Endodermal cell (in vitro differentiated cells): ENCODE results near the gene KLRF1. TPM values are rescaled to one million over a fixed set of nuclear protein-coding genes. Genes with fewer than 3 reads are reported as not detected.
A peak's percentile ranks its signal among the peaks of the same experiment; 100 is the strongest.

Experiments used
- DNase-seq: peaks from one replicate; pipeline ENCODE4 v3.0.0-alpha.2; 2017
- H3K27ac ChIP-seq: 2 replicates; pipeline ENCODE4 v1.5.1; 2013; ENCODE audit warnings: mild to moderate bottlenecking, low read depth, low read length, moderate library complexity
- H3K27me3 ChIP-seq: 2 replicates; pipeline ENCODE4 v1.6.1; 2013; ENCODE audit warnings: mild to moderate bottlenecking, low read length, moderate library complexity; ENCODE audit not compliant: insufficient read depth, control insufficient read depth, poor library complexity, severe bottlenecking
- H3K36me3 ChIP-seq: 2 replicates; pipeline ENCODE4 v1.7.0; 2013; ENCODE audit warnings: mild to moderate bottlenecking, low read length, moderate library complexity; ENCODE audit not compliant: control insufficient read depth, insufficient read depth
- H3K4me1 ChIP-seq: one replicate; pipeline ENCODE4 v1.7.0; 2013; ENCODE audit warnings: low read length; ENCODE audit not compliant: control insufficient read depth, insufficient read depth
- H3K4me3 ChIP-seq: 2 replicates; pipeline ENCODE4 v1.5.1; 2013; ENCODE audit warnings: mild to moderate bottlenecking, low read length, moderate library complexity
- H3K9ac ChIP-seq: 2 replicates; pipeline ENCODE4 v1.6.1; 2013; ENCODE audit warnings: mild to moderate bottlenecking, low read length, moderate library complexity; ENCODE audit not compliant: poor library complexity, severe bottlenecking; ENCODE audit errors: extremely low read depth
- H3K9me3 ChIP-seq: 2 replicates; pipeline ENCODE4 v1.6.1; 2013; ENCODE audit warnings: mild to moderate bottlenecking, low read length, moderate library complexity; ENCODE audit not compliant: control insufficient read depth
- H3K27ac Mint-ChIP-seq: 2 replicates; pipeline ENCODE4 v1.8.0; 2020; ENCODE audit warnings: mixed read lengths
- H3K27me3 Mint-ChIP-seq: 2 replicates; pipeline ENCODE4 v1.8.0; 2021; ENCODE audit warnings: mild to moderate bottlenecking, mixed read lengths; ENCODE audit not compliant: insufficient read depth
- H3K36me3 Mint-ChIP-seq: 2 replicates; pipeline ENCODE4 v1.8.0; 2020; ENCODE audit warnings: low read depth, mixed read lengths
- H3K4me1 Mint-ChIP-seq: 2 replicates; pipeline ENCODE4 v1.8.0; 2020; ENCODE audit warnings: mixed read lengths
- H3K4me3 Mint-ChIP-seq: 2 replicates; pipeline ENCODE4 v1.8.0; 2020; ENCODE audit warnings: mild to moderate bottlenecking, moderate library complexity, mixed read lengths
- H3K9me3 Mint-ChIP-seq: 2 replicates; pipeline ENCODE4 v1.8.0; 2020; ENCODE audit warnings: mild to moderate bottlenecking, mixed read lengths
- WGBS, 2 experiments: methylation state at CpG; one replicate each; pipeline versions ENCODE4 v1.1.5 to v1.1.7; 2013; ENCODE audit warnings: missing lambda C conversion rate in 2 of 2, mixed read lengths in 1 of 2; ENCODE audit not compliant: insufficient coverage in 1 of 2, insufficient read length in 1 of 2; 5-methylcytosine and 5-hydroxymethylcytosine counted together
- total RNA-seq, 2 donors: library from RNA; stranded (reverse); fragmentation: NEBNext Ultra II Directional in 1 of 2; extraction: Animal tissue kit (Norgen Biotek cat#: 25700) in 1 of 2; gene quantifications; 2 replicates in 1 of 2; 3 replicates in 1 of 2; pipeline ENCODE4 v1.2.1, GENCODE V29; 2021
- TF ChIP-seq, protein P1 (sequence below): fragments of 200-600 bp; sonication (generic); conservative IDR thresholded peaks from 2 replicates; pipeline ENCODE4 v1.5.0; 2021; ENCODE audit warnings: antibody characterized with exemption, mild to moderate bottlenecking

Gene KLRF1
- total RNA-seq, 2 donors from 2014 or later, result not detected

DNA sequence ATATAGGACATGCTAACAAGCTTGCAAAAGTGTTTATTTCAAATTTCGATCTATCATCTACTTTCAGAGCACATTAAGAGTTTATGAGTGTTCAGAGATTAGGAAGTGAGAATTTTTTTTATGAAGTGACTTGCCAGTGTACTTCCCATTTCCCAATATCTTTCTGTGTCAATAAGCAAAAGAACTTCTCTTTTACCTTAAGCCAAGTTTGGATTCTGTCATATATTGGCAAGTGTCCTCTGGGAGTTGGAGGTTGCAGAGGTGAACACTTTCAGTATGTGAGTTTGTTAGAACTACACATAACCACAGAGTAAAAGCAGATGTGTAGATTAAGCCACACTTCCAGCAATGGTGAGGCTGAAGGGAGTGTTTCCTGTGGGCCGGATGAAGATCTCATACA is 16.6 kb upstream of the KLRF1 start:
- H3K9ac ChIP-seq, result no peak overlapping the region
- TF ChIP-seq, protein P1, sequence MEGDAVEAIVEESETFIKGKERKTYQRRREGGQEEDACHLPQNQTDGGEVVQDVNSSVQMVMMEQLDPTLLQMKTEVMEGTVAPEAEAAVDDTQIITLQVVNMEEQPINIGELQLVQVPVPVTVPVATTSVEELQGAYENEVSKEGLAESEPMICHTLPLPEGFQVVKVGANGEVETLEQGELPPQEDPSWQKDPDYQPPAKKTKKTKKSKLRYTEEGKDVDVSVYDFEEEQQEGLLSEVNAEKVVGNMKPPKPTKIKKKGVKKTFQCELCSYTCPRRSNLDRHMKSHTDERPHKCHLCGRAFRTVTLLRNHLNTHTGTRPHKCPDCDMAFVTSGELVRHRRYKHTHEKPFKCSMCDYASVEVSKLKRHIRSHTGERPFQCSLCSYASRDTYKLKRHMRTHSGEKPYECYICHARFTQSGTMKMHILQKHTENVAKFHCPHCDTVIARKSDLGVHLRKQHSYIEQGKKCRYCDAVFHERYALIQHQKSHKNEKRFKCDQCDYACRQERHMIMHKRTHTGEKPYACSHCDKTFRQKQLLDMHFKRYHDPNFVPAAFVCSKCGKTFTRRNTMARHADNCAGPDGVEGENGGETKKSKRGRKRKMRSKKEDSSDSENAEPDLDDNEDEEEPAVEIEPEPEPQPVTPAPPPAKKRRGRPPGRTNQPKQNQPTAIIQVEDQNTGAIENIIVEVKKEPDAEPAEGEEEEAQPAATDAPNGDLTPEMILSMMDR, result no peak
- Mint-ChIP-seq H3K4me3 (no peak overlapping the region), H3K36me3 (no peaks in the 10 kb centered on the region), H3K9me3 (no peaks in the 10 kb centered on the region), H3K27me3 (peaks cover 5% of the 10 kb centered on the region), H3K4me1 (peaks cover 5% of the 10 kb centered on the region), H3K27ac (no peak overlapping the region)
- H3K4me3 ChIP-seq, result no peak overlapping the region
- DNase-seq, result no peak
- no peaks in the 10 kb centered on the region for H3K4me1 ChIP-seq
- no peak overlapping the region for H3K27ac ChIP-seq
- H3K9me3 ChIP-seq, result no peaks in the 10 kb centered on the region
- no peaks in the 10 kb centered on the region for H3K36me3 ChIP-seq
- 93% methylated on average over 2 of the region's 2 CpGs; no CpG with 5 or more reads in 1 of the 2 experiments for WGBS, 2 experiments
- no peaks in the 10 kb centered on the region for H3K27me3 ChIP-seq

DNA sequence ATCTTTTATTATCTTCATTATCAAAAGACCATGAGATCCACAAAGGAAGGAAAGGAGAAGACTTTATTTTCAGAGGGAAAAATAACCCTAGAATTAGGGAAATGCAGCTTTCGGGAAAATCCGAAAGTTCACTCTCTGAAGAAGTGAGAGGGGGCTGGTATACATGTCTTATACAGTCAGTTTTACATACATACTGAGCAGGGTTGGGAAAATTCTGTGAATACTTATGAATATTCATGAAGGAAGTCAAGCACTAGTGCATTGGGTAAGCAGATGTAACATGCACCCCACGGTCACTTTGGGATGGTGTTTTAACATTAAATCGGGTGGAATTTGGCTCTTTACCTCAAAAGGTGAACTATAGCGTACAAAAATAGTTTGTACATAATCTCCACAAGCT is 15.7 kb upstream of the KLRF1 start:
- H3K9me3 Mint-ChIP-seq, result no peaks in the 10 kb centered on the region
- whole genome bisulfite sequencing, 2 experiments, result 97 to 98% methylated on average over 4 to 5 of the region's 5 CpGs
- DNase-seq, result no peak
- no peak overlapping the region for H3K27ac ChIP-seq
- no peak overlapping the region for H3K4me3 Mint-ChIP-seq
- peaks cover 5% of the 10 kb centered on the region for H3K27me3 Mint-ChIP-seq
- H3K36me3 ChIP-seq, result no peaks in the 10 kb centered on the region
- H3K36me3 Mint-ChIP-seq, result no peaks in the 10 kb centered on the region
- no peak overlapping the region for H3K9ac ChIP-seq
- H3K4me1 ChIP-seq, result no peaks in the 10 kb centered on the region
- H3K4me1 Mint-ChIP-seq, result peaks cover 5% of the 10 kb centered on the region
- no peak overlapping the region for H3K27ac Mint-ChIP-seq
- H3K4me3 ChIP-seq, result no peak overlapping the region
- H3K27me3 ChIP-seq, result no peaks in the 10 kb centered on the region
- H3K9me3 ChIP-seq, result no peaks in the 10 kb centered on the region
- TF ChIP-seq, protein P1, result no peak

- H3K27ac ChIP-seq, result no peak overlapping the region
- Mint-ChIP-seq H3K36me3 (no peaks in the 10 kb centered on the region), H3K4me1 (peaks cover 5% of the 10 kb centered on the region), H3K9me3 (no peaks in the 10 kb centered on the region), H3K27ac (no peak overlapping the region), H3K4me3 (peak overlapping the region; percentile 34), H3K27me3 (peaks cover 5% of the 10 kb centered on the region)
- DNase-seq, result peak; percentile 99
- H3K36me3 ChIP-seq, result no peaks in the 10 kb centered on the region
- H3K9ac ChIP-seq, result no peak overlapping the region
- H3K4me3 ChIP-seq, result no peak overlapping the region
- H3K4me1 ChIP-seq, result no peaks in the 10 kb centered on the region
- H3K27me3 ChIP-seq, result no peaks in the 10 kb centered on the region
- no peaks in the 10 kb centered on the region for H3K9me3 ChIP-seq
- WGBS, 2 experiments, result 71 to 83% methylated on average over 7 to 32 of the region's 32 CpGs
- TF ChIP-seq, protein P1, result peak; percentile 100
Observed at GRCh38 chr12:9813821-9814798, 13.2 kb upstream of the KLRF1 start.
